HG03432 (cell line): ENCODE data around the gene RNLS.

ENCODE experiments used
- ATAC-seq: cut with Tn5 transposase; IDR thresholded peaks from one replicate; pipeline ENCODE4 v1.9.1; 2021; ENCODE audit warnings: mild to moderate bottlenecking, moderate library complexity; ENCODE audit not compliant: unreplicated experiment

Gene RNLS

DNA sequence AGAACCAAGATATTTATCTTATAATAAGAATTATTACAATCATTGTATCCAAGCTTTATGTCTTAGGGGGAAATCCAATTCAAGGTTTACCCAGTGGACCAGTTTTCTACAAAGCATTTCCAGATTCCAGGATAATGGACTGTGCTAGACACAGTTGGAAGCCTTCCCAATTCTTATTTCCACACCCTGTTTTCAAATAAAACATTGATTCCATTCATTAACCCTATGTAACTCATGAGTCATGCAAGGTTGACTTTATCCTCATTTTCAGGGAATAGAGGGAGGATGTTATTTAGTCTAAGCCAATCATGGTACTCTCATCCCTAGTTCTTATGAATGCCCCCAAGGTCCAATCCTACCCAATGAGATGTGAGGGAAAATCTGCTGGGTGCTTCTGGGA is 145.7 kb downstream of the RNLS start:
- ATAC-seq = no peak

DNA sequence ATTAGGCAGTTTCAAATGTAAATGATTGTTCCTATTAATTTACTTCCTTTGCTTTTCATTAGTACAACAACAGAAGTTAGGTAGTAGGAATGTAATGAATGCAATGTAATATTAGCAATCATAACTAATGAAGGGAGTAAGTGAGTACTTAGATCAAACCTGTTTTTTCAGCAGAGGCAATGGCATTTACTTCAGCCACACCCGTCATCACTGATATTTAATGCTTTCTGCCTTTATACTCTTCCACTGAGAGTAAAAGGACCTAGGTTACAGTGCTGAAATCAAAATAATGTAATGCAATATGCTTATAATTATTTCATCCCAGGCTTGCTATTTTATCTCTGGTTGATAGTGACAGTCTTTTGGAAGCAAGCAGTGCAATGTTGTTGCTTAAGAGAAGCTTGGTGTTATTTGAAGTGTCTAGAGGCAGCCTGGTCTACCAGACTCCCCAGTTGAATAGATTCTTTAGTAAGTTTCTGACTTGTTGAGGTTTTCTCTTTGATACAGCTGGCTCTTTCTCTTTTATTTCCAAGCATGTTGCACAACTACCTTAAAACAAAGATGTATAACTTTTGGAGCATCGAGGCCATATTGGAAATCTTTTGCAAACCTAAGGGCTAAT is 149.4 kb downstream of the RNLS start:
- ATAC-seq = no peak

DNA sequence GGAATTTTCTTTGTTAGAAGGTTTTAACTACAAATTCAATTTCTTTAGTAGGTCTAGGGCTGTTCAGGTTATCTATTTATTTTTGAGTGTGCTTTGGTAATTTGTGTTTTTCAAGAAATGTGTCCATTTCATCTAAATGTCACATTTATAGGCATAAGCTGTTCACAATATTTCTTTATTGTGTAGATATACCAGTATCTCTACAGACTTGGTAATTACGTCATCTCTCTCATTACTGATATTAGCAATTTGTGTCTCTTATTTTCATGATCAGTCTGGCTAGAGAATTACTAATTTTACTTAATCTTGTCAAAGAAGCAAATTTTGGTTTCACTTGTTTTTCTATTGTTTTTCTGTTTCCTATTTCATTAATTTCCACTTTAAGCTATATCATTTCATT is 152.0 kb downstream of the RNLS start:
- no peak for ATAC-seq

DNA sequence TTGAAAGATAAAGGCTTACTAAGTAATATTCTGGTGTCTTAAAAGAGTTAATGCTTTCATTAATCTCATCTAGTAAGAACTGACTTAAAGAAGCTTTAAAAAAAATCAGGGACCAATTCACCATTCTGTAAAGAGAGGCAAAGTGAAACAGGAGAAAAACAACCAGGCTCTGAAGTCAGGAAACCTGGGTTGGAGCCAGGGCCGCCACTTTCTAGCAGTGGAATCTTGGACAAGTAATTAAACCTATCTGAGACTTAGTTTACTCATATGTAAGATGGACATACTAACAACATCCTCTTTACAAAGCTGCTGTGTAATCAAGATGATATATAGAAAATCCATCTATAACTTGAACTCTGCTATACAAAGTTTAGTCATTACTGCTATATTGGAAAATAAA is 154.1 kb downstream of the RNLS start:
- ATAC-seq = no peak

DNA sequence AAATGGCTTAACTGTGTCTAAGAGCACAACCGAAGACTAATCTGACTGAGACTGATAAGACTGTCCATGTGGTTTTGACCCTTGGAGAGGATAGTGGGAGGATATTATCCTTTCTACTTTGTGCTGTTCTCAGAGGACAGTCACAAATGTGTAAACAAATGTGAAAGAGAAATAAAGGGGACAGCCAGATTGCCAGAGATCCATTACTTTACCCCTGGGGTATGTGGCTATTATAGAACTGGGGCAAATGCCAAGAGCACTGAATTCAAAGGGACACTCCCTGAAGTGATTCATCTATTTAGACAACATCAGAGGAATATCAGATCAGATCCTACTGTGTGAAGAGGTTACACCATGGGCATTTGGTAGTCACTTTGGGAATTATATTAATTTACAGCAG is 154.7 kb downstream of the RNLS start:
- no peak for ATAC-seq

DNA sequence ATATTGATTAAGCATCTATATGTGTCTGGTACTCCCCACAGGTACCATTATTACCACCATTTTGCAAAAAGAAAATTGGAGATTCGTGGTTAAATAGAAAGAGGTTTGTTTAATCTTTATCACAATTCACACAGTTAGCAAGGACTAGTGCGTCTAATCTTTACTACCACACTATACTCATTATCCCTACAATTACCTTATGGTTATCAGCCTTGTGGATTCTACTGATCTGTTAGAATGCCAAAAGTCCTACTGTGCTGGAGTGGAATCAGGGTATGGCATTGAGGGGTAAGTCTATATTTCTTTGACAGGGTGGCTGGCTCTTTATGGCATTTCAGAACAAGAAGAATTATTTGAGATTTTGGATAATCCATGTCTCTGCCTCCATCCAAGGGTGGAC is 156.1 kb downstream of the RNLS start:
- no peak for ATAC-seq

DNA sequence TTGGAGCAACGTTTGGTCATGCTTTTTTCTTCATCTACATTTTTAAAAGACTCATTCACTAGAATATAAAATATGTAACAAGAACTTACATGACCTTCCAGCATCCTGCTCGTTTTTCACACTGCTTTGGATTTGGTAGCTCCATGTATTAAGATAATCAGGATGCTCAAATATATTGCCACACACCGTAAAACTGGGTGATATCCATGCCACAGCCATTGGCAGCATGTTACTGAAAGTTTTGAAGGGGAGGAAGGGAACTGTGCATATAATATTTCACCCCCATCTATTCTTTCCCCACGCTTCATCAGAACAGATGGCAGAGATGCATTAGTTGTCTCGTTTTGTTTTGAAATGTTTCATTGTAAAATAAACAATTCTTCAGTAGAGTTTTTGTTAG is 158.2 kb downstream of the RNLS start:
- no peak for ATAC-seq

DNA sequence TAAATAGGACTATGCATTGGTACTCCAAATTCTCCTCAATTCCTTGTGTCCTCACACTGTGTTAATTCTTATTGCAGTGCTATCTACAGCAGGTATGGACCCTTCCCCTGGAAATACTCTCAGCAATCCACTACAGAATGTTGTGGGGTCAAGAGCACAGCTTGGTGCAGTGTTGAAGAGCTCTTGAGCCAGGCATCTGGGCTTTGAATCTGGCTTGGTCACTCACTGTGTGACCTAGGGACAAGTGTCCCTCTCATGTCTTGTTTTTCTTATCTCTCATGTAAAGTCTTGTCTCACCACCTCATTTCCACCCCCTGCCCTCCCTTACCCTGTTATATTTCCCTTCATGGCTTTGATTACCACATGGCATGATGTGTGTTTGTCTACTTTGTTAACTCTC is 159.4 kb downstream of the RNLS start:
- ATAC-seq = no peak

DNA sequence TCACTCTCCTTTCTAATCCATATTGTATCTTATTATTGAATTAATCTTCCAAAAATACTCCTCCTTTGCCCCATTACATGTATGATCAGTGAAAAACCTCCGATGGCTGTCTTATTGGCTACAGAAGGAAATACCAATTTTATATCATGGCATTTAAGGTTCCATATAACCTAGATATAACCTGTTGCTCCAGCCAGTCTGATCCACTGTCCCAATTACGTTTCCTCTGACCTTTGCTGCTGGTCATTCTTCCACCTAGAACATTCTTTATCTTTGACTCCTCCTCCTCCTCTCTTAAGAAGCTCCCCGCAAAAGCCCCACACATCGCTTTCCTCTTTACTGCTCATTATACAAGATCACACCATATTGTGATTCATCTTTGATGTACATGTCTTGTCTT is 161.5 kb downstream of the RNLS start:
- no peak for ATAC-seq

DNA sequence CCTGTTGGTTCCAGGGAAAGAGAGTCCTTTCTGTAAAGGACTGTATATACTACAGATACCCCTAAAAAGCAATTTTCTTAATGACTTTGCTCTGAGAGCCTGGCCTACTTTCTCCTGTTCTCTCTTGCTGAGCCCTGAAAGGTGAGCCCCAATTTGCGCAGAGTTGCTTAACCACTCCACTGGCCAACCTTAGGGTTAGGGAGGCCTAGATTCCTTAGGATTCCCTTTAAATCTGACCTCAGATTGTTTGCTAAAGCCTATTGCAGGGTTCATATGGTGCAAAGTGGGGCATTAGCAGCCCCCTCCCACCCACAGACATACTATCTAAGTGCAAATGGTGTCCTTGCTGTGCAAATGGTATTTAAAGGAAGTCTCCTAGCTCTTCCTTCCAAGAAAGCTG is 164.2 kb downstream of the RNLS start:
- no peak for ATAC-seq

DNA sequence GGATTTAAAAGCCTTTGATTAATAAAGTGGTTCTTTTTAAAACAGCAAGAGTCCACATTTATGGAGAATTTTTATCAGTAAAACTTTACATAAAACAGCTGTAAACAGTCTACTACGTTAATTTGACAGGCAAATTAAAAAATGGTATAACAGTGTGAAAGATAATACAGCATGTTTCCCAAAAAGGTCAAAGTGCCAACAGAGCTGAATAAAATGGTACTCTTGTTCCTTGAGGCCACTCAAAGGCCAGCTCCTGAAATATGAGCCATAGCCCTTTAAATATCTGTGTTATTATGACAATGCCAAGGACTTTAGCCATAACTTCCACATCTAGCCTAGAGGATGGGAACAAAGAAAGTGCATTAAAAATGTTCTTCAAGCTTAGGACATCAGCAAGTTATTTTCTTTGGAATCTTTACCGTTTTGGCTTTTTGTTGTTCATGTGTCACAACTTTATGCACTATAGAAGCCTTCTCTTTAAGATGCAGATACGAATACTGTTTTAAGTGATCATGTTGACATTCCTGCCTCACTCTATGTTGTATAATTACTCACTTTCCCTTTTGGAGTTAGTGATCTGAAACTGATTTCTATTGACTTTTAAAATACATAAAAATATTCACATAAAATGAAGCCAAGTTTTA is 165.6 kb downstream of the RNLS start:
- ATAC-seq = no peak

DNA sequence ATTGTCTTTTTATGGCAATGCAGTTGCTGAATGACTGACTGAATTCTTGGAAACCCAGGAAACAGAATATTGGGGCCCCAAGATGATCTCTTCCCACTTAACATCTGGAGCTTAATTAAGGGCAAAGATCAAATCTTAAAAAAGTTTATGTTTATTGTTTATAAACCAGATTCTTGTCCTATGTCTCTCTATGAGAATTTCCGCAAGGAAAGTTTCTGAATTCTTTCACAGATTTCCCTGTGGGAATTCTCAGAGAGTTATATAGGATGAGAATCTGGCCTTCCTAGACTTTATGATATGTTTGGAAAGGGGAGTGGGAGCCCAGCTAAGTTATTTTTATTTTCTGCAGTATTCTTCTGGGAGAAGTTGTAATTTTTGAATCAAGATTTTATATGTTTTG is 166.3 kb downstream of the RNLS start:
- ATAC-seq = no peak

DNA sequence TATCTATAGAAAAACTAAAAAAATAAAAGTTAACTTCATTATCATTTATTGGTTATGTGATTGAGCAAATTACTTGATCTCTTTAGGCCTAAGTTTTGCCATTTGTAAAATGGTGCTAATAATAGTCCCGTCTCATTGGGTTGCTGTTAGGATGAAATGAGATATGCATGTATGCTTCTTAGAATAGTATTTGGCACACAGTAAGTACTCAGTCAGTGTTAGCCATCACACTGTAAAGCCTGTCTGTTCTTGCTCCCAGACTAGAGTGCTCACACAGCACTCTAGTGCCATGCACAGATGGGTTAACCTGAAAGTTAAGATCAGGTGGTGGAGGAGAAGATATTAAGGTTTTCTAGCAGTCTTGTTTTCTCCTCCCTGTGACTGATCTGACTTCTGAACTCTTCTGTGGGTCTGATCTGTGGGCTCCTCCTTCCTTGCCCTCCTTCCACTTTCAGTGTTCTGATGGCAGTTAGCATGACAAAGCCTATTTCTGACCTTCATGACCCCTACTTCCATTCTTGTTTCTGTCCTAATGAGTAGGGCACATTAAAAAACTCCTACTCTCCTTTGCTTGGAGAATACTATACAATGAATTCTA is 167.5 kb downstream of the RNLS start:
- ATAC-seq = no peak

DNA sequence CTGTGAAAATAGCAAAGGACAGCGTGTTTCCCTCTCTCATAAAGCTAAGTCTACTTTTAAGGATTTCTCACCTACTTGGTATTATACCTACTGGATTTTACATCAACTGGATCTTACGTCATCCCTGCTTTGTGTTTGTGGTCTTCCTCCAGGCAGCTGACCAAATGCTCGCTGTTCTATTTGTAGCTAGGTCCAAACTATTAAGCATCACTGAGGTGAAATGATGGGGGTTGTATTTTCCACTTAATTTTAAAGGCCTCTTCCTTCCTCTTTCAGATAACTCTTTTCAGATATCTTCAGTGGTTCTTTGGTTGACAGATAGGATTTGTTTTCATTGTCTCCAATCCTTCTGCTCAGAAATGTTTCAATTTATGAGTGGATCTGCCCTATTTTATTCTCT is 169.7 kb downstream of the RNLS start:
- ATAC-seq = no peak

DNA sequence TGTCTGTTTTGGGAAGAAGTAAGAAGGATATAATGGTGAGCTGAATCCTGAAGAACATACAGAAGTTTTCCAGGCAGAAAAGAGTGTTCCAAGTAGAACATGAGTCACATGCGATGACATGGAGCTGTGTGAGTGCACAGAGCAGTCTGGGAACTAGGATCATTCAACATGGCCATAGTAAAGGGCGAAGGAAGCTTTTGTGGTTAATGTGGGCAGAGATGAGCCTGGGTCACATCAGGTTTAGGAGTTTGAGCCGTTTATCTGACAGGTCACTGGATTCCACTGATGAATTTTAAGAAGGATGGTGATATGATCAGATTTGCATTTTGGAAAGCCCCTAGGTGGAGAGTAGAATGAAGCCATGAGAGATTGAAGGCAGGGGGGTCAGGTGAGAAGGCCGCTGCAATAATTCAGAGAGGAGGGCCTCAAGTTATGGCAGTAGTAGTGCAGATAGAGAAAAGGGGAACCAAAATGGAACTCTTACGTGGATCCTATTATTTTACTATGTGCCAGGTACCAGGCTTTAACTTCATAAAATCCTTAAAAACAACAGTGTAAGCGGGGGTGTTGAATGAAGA is 171.3 kb downstream of the RNLS start:
- ATAC-seq = no peak

DNA sequence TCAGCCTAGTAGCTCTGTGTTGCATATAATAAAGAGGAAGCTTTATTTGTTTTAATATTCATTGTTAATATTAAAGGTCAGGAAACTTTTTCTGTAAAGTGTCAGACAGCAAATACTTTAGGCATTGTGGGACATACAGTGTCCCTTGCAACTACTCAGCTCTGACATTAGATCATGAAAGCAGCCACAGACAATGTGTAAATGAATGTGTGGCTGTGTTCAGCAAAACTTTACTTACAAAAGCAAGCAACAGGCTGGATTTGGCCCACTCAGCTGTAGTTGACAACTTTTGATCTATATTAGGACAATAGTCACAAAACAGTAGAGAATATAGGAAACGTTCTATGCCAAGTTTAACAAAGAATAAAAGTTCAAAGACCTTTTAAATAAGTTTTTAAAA is 173.3 kb downstream of the RNLS start:
- ATAC-seq = no peak

DNA sequence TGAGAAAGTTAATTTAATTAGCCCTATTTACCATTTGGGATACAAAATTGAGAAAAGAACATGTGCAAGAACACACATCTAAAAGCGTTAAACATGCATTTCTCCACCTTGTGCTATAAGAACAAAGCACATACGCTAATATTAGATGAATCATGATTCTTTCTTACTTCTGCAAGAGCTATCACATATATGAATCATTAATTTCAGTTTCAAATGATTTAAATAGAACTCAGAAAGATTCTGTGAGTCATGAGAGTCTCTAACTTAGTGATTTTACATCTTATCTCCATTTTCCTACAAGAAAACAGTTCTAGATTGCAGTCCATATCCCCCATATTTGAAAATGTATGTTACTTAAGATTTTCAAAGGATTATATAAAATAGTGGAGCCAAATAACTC is 173.9 kb downstream of the RNLS start:
- ATAC-seq = peak; percentile 66

DNA sequence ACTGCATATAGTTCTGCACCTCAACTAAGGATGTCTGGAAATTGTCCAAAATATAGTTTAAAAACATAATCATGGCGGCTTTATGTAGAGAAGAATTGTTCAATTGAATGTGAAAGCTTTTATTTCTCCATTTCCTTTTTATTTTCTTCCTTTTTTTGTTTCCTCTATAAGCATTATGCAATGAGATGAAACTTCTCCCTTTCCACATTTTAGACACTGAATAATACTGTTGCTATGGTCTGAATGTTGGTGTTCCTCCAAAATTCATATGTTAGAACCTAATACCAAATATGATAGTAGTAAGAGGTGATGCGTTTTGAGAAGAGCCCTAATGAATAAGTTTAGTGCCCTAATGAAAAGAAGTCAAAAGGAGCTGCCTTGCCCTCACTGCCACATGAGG is 175.0 kb downstream of the RNLS start:
- no peak for ATAC-seq

DNA sequence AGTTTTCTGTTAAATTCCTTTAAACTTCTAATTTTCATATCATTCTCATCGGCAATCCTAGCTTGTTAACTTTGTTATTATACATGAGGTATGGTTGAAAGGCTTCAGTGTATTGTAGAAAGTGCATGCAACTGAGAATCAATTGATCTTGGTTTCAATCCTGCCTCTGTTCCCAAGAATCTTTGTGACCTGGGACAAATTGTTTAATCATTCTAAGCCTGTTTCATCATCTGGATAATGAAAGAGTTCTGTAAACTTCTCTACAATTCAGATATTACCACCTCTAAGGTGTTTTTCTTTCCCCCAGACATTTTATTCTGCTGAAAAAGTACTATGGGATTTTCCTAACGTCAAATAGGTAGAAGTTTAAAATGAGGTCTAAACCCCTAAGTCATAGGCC is 179.0 kb downstream of the RNLS start:
- ATAC-seq = no peak

DNA sequence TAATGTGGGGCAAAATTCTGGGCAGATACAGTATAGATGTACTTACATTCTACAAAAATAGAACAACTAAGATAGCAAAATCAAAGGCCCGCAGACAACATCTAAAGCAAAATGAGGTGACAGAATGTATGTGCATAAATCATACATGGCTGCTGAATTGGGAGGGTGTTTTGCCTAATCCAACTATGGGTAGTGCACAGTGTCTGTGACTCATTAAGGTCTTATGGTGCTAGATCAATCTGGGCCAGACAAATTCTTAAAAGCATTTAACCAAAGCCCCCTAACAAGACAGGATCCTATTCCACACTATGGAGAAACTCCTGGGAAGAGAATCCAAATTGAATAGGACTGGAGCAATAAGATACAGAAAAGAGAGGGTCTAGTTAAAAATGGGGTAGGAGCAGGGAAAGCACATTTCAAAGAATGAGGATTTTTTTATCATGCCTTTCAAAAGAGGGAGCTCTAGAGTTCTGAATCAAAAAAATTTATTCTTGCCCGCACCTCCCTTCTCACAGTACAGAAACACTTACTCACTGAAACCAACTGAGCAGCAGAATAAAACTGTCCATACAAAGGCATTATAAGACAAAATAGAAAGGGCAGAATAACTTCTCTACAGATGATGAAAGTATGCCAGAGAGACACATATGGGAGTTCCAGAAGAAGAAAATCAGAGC is 181.3 kb downstream of the RNLS start:
- no peak for ATAC-seq

DNA sequence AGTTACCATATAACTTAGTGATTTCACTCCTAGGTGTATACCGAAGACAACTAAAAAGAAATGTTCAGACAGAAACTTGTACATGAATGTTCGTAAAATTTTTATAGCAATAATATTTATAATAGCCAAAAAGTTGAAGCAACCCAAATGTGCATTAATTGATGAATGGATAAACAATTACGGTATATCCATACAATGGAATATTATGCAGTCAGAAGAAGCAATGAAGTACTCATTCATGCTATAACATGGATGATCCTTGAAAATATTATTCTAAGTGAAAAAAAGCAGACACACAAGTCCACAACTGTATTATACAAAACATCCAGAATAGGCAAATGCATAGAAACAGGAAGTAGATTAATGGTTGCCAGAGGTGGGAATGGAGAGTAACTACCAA is 183.9 kb downstream of the RNLS start:
- no peak for ATAC-seq

DNA sequence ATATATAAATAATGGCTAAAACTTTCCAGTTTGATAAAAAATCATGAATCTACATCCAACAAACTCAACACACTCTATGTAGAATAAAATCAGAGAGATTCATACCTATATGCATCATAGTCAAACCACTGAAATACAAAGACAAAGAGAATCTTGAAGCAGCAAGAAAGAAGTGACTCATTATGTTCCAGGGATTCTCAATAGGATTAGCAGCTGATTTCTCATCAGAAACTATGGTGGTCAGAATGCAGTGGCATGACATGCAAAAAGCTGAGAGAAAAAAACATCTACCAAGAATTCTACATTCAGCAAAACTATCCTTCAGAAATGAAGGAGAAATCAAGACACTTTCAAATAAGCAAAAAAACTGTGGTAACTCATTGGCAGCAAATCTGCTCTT is 187.4 kb downstream of the RNLS start:
- ATAC-seq = no peak
